ENCODE measurements around the gene KIF16B. TPM values are rescaled to one million over a fixed set of nuclear protein-coding genes. Genes with fewer than 3 reads are reported as not detected.

KIF16B gene
- total and polyA plus RNA-seq, 7 donors: 18.9 to 49.7 (median 22.4) TPM

DNA sequence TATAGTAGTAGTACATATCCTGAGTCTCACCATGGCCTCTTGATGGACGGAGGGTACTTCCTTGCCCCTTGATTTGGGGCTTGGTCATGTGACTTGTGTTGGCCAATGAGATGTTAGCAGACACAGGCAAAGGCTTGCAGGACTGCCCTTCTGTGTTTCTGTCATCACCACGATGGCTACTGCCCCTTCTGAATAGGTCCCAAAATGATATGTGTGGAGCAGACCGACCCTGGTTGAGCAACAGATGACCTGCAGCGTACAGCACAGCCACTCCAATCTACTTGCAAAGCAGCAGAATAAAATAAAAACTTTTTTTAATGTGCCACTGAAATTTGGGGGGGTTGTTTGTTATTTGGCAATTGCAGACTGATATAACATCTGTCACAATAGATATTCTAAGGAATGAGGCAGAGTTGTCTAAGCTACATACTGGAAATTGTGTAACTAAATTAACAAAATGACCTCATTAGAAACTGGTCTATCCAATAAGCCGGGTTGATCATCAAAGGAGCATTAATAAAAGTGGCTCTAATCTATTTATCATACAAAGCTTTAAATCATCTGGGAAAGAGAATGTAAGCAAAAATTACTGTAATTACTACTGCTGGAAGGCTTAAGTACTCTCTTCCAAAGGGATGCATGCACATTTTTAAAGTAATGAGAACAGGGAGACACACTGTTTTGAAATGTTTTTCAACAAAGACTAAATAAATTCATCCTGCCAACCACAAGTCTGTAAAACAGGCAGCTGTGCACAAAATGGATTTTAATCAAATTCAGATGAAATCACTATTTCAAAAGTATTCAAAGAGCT, 209.5 kb downstream of the KIF16B start:
- Histone ChIP-seq H3K27me3 (no peaks in the 10 kb centered on the region), H3K4me1 (peaks cover 0 to 4% (median 2%) of the 10 kb centered on the region in 4 donors), H3K9me3 (no peaks in the 10 kb centered on the region), H3K36me3 (peaks cover 0 to 38% (median 0%) of the 10 kb centered on the region in 4 donors), H3K27ac (no peak overlapping the region), H3K4me3 (no peak overlapping the region)
- no peak for TF ChIP-seq POLR2AphosphoS5 (IDR thresholded peaks at IDR 0.05)
- TF ChIP-seq EP300 (IDR thresholded peaks at IDR 0.05): no peak
- no peak for TF ChIP-seq CTCF (IDR thresholded peaks at IDR 0.05)
- TF ChIP-seq POLR2A (IDR thresholded peaks at IDR 0.05): no peak
- intact Hi-C loops (cut with DNase I): no loop called here
- WGBS, 2 donors: 67 to 85% methylated on average over 5 of the region's 5 CpGs
- DNase-seq: no peak

GRCh38 chr20:16362642-16363041, 210.6 kb downstream of the KIF16B start:
- Histone ChIP-seq H3K27me3 (no peaks in the 10 kb centered on the region), H3K9me3 (no peaks in the 10 kb centered on the region), H3K4me3 (no peak overlapping the region), H3K4me1 (no peaks in the 10 kb centered on the region), H3K27ac (no peak overlapping the region), H3K36me3 (peaks cover 0 to 28% (median 0%) of the 10 kb centered on the region in 4 donors)
- DNase-seq: no peak
- intact Hi-C loops (cut with DNase I): no loop called here
- TF ChIP-seq EP300 (IDR thresholded peaks at IDR 0.05) (no peak), POLR2A (IDR thresholded peaks at IDR 0.05) (no peak), POLR2AphosphoS5 (IDR thresholded peaks at IDR 0.05) (no peak), CTCF (IDR thresholded peaks at IDR 0.05) (no peak)
- 92 to 95% methylated on average over 1 of the region's 1 CpG for WGBS, 2 donors

DNA sequence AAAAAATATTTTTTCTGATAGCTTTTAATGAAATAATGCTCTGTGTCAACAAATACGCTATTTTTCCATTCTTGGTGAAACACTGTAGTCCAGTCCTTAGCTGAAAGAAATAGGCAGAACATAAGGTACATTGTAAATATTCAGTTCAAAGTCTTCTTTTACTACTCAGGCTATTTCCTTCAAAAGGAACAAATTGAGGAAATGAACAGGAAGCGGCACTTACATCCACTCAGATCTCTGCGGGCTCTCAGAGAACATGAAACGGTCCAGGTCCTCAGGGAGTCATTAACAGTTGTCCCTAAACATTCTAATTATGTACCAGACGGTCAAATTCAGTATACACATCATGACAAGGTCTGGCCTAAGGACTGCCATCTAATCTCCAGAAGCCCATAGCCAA, 212.6 kb downstream of the KIF16B start:
- 16 to 57% methylated on average over 5 of the region's 5 CpGs for WGBS, 2 donors

GRCh38 chr20:16353417-16353781, 219.8 kb downstream of the KIF16B start:
- intact Hi-C loops (cut with DNase I): no loop called here
- no peak overlapping the region for H3K27ac ChIP-seq
- 87 to 89% methylated on average over 1 of the region's 1 CpG for WGBS, 2 donors

More for the DNA sequence above, 212.6 kb downstream of the KIF16B start:
- H3K4me3 ChIP-seq: no peak overlapping the region
- peaks cover 0 to 16% (median 0%) of the 10 kb centered on the region in 4 donors for H3K36me3 ChIP-seq
- H3K27ac ChIP-seq: no peak overlapping the region
- H3K9me3 ChIP-seq: no peaks in the 10 kb centered on the region
- TF ChIP-seq POLR2A (IDR thresholded peaks at IDR 0.05): no peak
- TF ChIP-seq EP300 (IDR thresholded peaks at IDR 0.05): no peak
- no peak for TF ChIP-seq CTCF (IDR thresholded peaks at IDR 0.05)
- no peak for TF ChIP-seq POLR2AphosphoS5 (IDR thresholded peaks at IDR 0.05)
- no peaks in the 10 kb centered on the region for H3K4me1 ChIP-seq
- intact Hi-C loops (cut with DNase I): no loop called here
- no peaks in the 10 kb centered on the region for H3K27me3 ChIP-seq
- no peak for DNase-seq

More at GRCh38 chr20:16353417-16353781, 219.8 kb downstream of the KIF16B start:
- no peak for DNase-seq
- TF ChIP-seq POLR2AphosphoS5 (IDR thresholded peaks at IDR 0.05) (no peak), EP300 (IDR thresholded peaks at IDR 0.05) (no peak), POLR2A (IDR thresholded peaks at IDR 0.05) (no peak), CTCF (IDR thresholded peaks at IDR 0.05) (no peak)
- Histone ChIP-seq H3K4me1 (no peaks in the 10 kb centered on the region), H3K27me3 (no peaks in the 10 kb centered on the region), H3K36me3 (peaks cover 0 to 9% (median 0%) of the 10 kb centered on the region in 4 donors), H3K4me3 (no peak overlapping the region), H3K9me3 (no peaks in the 10 kb centered on the region)

Measured in sigmoid colon (tissue), 7 donors.